ENCODE results near the gene RASAL2.
A peak's percentile ranks its signal among the peaks of the same experiment; 100 is the strongest.

Gene RASAL2

GRCh38 chr1:178071811-178072210 is 22.1 kb upstream of the RASAL2 start:
- TF ChIP-seq CTCF (IDR thresholded peaks at IDR 0.05; ENCODE audit: low read depth, low read length), result no peak
- no peak overlapping the region for H3K4me3 ChIP-seq (replicated peaks in 1 of 2; ENCODE audit: low read depth in 2 of 2, low read length in 2 of 2)
- DNase-seq (ENCODE audit: low read depth in 2 of 2), result no peak

GRCh38 chr1:178072326-178072725 is 21.6 kb upstream of the RASAL2 start:
- no peak for TF ChIP-seq CTCF (IDR thresholded peaks at IDR 0.05; ENCODE audit: low read depth, low read length)
- no peak for DNase-seq (ENCODE audit: low read depth in 2 of 2)
- H3K4me3 ChIP-seq (replicated peaks in 1 of 2; ENCODE audit: low read depth in 2 of 2, low read length in 2 of 2), result no peak overlapping the region

- no peak for TF ChIP-seq CTCF (IDR thresholded peaks at IDR 0.05; ENCODE audit: low read depth, low read length)
- peak in 1 of 2 donors; percentile 70 for DNase-seq (ENCODE audit: low read depth in 2 of 2)
- H3K4me3 ChIP-seq (replicated peaks in 1 of 2; ENCODE audit: low read depth in 2 of 2, low read length in 2 of 2), result no peak overlapping the region
Observed at GRCh38 chr1:178075333-178075732, 18.6 kb upstream of the RASAL2 start.

GRCh38 chr1:178076607-178077006 is 17.3 kb upstream of the RASAL2 start:
- no peak for DNase-seq (ENCODE audit: low read depth in 2 of 2)
- TF ChIP-seq CTCF (IDR thresholded peaks at IDR 0.05; ENCODE audit: low read depth, low read length), result no peak
- H3K4me3 ChIP-seq (replicated peaks in 1 of 2; ENCODE audit: low read depth in 2 of 2, low read length in 2 of 2), result no peak overlapping the region

GRCh38 chr1:178077917-178078316 is 16.0 kb upstream of the RASAL2 start:
- DNase-seq (ENCODE audit: low read depth in 2 of 2), result no peak
- no peak for TF ChIP-seq CTCF (IDR thresholded peaks at IDR 0.05; ENCODE audit: low read depth, low read length)
- no peak overlapping the region for H3K4me3 ChIP-seq (replicated peaks in 1 of 2; ENCODE audit: low read depth in 2 of 2, low read length in 2 of 2)

GRCh38 chr1:178086294-178086693 is 7.6 kb upstream of the RASAL2 start:
- H3K4me3 ChIP-seq (replicated peaks in 1 of 2; ENCODE audit: low read depth in 2 of 2, low read length in 2 of 2), result no peak overlapping the region
- DNase-seq (ENCODE audit: low read depth in 2 of 2), result peak; percentile 20 to 55
- TF ChIP-seq CTCF (IDR thresholded peaks at IDR 0.05; ENCODE audit: low read depth, low read length), result no peak

- no peak overlapping the region for H3K4me3 ChIP-seq (replicated peaks in 1 of 2; ENCODE audit: low read depth in 2 of 2, low read length in 2 of 2)
- TF ChIP-seq CTCF (IDR thresholded peaks at IDR 0.05; ENCODE audit: low read depth, low read length), result no peak
- DNase-seq (ENCODE audit: low read depth in 2 of 2), result peak; percentile 58 to 84
Observed at GRCh38 chr1:178086766-178087165, 7.1 kb upstream of the RASAL2 start.
